NOMO-1 treated with dmso at 0.1 percent for 144 hours (cell line): ENCODE measurements around the gene PDIA5.

Experiments used
- DNase-seq: peaks from one replicate; lab custom pipeline; 2025; ENCODE audit not compliant: unreplicated experiment; lab: John Stamatoyannopoulos, UW

The PDIA5 gene

DNA sequence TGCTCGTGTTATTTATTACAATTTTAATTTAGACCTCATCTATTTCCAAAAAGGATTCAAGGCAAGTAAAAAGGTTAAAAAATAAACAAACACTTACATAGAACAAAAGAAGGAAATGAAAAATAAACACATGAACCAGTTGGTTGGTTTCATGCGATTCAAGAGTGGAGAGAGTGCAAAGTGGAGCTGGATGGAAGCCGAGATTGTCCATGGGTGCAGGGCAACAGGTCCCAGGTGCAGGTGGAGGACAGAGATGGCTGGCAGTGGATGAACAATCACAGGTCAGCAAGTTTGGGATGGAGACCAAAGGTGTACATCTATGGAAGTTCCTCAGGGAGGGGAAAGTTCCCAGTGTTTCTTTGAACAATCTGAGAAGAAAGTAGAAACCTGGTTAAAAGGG, 27.6 kb upstream of the PDIA5 start:
- no peak for DNase-seq

DNA sequence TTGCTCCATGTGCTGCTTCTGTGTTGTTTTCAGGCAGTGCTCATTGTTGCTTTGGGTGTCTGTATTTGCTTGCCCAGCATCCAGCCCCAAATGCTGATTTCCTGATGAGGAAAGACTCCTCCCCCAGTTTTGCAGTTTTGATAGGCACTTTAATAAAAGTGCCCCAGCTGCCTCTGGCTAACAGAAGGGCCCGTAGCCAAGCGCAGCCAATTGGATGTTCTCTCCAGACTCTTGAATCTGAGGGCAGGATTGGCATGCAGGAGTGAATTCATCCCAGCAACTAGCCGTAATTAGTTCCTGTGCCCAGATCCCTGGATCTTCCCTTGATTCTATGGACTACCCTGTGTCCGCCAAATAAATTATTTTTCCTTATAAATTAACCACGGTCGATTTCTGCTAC, 24.4 kb upstream of the PDIA5 start:
- DNase-seq, result no peak

DNA sequence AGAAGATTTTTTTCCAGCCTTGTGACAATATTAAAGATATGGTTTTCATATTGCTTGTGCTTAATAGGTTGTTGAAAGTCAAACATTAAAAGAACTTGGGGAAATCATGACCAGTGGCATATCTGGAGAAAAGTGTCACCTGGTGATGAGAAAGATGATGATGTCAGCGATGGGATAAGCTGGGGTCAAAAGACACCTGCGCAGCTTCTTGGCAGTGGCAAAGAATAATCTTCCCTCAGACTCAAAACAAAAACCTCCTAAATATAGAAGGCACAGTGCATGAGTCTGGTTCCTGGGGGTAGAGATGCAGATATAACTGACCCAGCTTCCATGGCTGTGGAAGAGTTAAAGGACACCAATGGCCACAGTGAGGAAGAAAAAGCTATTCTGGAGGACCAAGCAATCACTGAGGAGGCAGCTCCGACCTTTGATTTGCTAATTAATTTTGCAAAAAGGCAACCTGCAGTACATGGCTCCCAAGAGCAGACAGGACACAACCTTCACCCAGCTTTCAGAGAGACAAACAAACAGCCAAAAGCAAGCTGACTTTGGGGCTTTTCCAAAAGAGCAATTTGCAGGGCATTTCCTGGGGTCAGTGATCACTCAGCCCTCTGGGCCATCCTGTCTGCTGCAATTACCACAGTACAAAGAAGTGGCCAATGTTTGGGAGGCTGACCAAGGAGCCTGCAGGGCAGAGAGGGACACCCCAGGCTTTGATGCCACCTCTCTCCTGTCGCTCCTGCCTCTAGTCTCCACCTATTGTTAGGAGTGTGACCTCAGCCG, 21.7 kb upstream of the PDIA5 start:
- DNase-seq, result no peak

DNA sequence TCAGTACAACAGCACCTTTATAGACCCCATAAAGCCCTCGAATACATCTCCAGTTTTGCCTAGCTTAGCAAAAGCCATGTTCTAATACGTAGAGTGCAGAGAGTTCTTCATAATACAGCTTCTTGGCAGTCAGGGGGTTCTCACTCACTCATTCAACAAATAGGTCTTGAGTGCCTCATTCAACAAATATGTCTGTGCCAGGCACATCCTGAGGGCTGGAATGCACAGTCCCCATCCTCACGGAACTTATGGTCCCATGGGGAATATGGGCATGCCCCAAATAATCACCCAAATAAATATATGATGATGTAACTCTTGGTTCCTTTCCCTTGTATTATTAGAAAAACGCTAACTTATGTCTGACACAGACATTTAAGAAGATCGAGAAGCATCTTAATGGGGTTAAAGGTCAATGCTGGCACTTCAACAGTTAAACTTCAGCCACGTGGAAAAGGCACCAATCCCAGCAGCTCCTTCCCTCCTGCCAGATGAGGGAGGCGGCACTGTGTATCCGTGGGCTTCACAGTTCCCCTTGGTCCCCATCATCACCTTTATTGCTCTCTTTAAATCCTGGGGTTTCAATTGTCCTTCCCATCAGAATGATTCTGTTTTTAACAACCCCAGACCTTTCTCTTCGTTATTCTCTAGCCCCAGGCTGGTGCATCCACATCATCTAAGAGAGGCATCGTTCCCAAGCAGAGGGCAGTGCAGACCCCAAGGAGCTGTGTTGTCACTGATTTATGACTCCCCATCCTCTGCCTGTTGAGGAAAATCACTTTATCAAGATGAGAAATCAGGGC, 20.4 kb upstream of the PDIA5 start:
- DNase-seq, result no peak

DNA sequence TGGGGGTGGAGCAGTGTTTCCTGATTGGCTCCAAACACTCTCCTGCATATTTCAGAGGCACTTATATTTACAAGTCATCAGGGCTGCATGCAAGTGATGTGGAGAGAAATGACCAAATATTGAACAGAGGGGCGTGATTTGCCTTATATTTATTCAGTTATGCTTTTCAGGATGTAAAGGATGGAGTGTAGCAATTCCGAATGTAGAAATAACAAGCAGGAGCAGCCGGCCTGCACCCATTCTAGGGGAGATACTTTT, 19.8 kb upstream of the PDIA5 start:
- DNase-seq, result no peak

DNA sequence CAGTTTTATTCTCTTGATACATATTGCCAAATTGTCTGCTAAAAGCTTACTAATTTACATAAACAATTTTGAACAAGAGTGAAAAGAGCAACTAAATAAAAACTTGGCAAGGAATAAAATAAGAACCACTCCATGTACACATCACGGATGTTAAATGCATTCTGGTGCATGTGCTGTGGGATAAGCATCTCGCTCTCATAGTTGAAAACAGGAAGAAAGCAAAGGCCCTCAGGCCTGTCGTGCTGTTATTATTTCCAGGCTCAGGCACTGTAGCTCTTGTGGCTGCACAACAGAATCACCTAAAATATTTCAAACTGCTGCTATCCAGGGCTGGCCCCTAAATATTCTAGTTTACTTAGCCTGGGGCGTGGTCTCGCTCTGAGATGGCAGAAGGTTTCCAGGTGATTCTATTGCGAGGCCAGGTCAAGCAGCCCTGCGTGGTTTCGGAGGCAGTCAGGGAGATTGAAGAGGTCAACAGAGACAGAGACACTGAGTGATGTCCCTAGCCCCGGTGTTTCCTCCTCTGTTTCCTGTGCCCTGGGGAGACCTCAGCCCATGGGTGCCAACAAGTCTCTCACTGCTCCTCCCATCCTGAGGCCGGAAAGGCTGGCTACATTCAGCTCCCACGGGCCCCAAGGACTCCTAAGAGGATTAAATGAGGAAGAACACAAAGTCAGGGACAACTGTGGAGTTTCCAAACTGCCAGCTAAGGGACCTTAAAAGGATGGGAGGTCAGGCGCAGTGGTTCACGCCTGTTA, 18.2 kb upstream of the PDIA5 start:
- no peak for DNase-seq

DNA sequence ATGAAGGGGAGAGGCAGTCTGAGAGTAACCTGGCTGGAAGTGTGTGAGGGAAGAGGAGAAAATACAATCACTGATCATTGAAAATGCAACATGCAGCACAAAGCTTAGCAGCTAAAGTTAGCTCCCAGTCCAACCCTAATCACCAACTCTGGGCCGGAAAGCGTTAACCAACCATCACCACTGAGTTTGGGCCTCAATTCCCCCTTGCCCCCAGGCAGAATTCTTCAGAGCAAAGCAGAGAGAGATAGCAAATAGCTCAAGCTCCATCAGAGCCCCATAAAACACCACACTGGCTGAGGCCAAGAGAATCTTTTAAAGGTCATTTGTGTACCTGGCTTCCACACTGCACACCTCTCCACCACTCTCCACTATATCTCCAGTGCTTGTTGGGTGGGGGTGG, 16.2 kb upstream of the PDIA5 start:
- DNase-seq, result no peak

DNA sequence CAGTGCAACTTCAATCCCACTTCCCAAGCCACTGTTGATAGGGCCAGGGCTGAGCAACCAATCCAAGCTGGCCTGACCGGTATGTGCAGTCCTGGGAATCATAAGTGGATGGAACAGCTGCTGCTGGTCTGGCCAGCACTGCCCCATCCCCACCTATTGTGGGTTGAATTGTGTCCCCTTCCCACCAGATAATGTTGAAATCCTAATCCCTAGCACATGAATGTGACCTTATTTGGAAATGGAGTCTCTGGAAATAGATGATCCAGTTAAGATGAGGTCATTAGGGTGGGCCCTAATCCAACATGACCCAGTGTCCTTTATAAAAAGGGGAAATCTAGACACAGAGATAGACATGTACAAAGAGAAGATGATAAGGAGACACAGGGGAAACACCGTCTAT, 13.7 kb upstream of the PDIA5 start:
- DNase-seq, result no peak

DNA sequence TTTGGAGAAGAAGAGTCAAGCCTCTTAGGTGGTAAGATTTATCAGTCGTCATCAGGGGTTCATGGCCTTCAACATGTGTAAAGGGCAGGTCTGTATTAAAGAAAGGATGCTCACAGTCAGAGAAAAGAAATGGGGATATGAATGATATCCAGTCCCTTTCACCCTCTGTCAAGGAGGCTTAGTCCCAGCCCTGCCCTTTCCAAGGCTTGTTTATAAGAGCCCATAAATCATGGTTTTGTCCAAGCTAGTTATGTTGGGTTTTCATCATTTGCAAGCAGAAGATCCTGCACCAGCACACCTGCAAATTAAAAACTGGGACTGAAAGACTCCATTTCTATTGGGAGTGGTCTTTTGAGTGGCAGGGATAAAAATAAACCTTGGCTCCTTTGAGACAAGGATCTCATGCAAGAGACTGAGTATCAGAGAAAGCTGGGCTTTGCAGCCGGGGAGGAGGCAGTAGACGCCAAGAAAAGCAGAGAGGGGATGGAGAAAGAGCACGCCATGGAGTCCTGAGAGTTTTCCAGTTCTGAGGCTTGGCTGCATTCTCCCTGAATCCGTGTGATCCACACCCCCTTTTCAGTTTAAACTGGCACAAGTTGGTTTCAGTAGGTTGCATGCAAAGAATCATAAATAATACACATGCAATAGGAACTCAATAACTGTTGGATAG, 12.6 kb upstream of the PDIA5 start:
- no peak for DNase-seq

DNA sequence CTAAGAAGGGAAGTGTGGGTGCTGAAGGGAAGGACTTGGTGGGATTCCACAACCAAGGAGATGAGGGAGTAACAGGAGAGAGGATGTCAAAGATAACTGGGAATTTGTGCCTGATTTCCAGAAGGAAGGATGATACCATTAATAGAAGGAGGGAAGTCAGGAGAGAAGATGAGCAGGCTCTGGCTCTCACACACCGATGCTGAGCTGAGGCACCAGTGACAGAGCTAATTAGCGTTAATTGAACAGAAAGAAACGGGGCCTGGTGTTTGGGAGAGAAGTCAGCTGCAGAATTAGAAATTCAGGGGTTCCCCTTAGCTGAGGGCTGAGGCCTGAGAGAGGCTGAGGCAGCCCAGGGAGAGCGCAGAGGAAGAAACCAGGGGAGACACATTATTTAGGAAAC, 11.9 kb upstream of the PDIA5 start:
- DNase-seq, result no peak

DNA sequence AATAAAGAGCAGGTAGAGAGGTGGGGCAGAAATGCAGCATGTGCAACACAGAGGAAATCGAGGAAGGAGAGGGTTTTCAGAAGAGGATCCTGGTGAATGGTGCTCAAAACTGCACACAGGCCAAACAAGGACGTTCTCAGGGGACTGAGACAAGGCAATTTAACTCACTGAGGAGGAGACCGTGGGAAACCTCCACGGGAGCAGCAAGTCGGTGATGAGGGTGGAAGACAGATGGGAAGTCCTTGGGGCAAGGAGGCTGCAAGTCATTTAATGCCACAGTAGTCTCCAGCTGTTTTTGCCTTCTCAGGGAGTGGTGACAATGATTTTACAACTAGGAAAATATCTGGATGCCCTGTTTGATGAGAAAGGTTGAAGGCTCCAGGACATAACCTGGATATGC, 11.5 kb upstream of the PDIA5 start:
- no peak for DNase-seq

DNA sequence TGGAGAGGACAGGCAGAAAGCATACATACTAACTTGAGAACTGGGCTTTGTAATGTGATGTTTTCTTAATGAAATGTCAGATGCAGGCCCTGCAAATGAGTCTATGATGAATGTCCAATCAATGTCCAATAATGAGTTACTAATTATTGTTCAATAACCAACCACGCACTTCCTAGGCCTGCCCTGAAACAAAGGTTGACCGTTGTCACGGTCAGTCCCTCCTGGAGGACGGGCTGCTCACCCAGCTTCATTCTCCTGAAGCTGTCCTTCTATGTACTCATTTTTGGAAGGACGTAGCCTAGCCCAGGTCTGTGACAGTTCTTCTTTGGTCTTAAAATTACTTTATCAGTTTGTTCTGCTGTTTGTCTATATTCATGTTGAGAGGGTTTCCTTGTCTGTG, 8.3 kb upstream of the PDIA5 start:
- DNase-seq, result no peak

DNA sequence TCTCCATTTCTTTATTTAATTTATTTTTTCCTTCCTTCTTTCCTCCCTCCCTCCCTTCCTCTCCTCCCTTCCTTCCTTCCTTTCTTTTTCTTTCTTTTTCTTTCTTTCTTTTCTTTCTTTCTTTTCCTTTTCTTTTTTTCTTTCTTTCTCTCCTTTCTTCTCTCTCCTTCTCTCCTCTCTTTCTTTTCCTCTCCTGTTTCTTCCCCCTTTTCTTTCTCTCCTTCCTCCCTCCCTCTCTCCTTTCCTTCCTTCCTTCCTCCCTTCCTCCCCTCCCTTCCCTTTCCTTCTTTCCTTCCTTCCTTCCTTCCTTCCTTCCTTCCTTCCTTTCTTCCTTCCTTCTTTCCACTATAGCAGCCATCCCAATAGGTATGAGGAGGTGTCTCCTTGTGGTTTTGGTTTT, 6.8 kb upstream of the PDIA5 start:
- DNase-seq, result no peak

DNA sequence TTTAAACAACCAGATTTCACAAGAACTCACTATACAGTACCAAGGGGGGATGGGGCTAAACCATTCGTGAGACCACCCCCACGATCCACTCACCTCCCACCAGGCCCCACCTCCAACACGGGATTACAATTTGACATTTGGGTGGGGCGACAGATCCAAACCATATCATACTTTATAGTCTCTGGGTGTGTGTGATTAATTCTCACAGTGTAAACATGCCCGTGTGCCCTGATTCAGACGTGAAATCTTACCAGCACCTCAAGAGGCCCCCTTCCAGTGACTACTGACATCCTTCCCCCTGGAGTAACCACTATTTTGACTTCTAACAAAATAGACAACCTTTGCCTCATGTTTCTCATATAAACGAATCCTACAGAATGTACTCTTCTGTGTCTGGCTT, 5.0 kb upstream of the PDIA5 start:
- DNase-seq, result no peak

DNA sequence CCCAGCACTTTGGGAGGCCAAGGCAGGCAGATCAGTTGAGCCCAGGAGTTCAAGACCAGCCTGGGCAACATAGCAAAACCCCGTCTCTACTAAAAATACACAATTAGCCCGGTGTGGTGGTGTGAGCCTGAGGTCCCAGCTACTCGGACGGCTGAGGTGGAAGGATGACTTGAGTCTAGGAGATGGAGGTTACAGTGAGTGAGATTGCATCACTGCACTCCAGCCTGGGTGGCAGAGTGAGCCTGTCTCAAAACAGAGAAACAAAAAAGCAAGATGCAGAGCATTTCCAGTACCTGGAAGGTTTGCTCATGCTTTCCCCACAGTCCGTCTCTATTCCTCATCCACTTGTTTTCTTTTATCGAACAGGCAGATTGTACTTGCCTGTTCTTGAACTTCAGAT, 3.8 kb upstream of the PDIA5 start:
- no peak for DNase-seq

DNA sequence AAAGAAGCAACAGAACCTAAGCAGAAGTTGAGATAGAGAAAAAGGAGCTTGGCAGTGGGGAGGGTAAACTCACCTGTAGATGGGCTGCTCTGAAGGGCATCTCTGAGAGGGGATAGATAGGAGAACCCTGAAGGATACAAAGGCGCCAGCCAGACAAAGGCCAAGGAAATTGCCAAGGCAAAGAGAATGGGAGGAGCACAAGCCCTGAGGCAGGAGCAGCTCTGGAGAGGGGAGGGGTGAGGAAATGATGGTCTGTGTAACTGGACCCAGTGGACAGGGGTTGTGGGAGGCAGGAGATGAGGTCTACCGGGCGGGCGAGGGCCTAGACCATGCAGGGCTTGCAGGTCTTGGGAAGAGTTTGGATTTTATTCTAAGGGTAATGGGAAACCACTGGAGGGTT, 2.3 kb upstream of the PDIA5 start:
- DNase-seq, result no peak

DNA sequence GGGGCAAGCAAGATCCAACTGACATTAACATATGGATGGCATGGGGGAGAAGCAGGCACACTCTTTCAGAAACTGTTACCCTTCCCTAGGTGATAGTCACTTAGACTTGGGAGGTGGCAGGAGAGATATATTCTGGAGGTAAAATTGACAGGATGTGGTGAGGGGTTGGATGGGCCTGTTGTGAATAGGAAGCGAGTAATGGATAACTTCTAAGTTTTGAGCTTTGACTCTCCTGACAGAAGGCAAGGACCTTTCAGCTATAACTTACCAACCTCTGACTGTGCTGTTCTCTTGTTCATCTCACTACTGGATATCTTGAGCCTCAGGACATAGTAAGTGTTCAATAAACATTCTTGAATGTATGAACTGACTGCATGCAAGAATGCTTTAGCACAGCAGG, 1.9 kb upstream of the PDIA5 start:
- no peak for DNase-seq

DNA sequence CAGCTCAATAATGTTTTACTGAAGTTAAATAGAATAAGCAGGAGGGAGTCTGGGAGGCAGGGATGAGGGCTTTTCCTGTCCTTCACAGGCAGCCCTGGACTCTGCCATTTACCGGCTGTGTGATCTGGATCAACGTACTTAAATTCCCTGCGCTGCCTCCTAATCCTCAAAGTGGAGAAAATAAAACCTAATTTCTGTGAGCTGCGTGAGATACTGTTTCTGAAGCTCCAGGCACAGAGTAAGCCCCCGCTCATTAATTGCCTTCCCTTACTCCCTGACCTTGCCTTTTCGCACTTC, 278 bp upstream of the PDIA5 start:
- DNase-seq, result no peak

DNA sequence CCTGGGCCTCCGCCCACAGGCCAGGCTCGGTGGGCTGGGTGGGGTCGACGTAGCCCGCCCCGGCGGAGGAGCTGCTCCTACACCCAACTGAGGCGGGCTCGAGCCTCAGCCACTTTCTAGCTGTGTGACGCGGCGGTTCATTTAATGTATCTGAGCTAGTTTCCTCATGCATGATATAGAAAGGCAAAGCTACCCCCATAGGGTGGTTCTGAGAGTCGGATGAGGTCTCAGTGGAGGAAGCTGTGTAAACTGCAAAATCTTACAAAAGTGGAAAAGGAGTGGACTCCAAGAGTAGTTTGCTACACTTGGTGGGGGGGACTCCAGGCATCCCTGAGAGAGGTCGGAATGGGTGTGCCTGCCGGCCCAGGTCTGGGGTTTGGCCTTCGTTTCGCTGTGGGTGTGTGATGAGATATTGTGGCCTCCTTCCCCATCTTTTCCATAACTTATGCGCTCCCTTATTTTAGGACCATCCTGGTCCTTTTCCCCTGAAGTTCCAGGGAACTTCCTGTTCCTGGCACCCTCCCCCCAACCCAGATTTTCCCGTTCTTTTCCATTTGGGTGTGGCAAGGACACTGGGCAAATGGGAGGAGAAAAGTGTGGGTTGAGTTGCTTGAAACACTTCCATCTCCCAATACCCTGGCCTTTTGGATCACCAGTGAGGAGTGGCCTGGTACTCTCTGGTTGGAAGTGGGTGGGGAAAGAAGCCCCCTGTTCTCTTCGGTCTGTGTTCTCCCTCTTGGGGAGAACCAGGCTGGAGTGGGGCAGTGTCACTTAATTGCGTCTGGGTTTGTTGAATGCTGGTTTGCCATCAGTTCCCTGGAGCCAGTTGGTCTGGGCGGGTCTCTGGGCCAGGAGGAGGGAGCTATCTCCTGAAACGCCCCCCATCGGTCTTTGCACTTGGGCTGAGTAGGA, 1.1 kb downstream of the PDIA5 start:
- no peak for DNase-seq

DNA sequence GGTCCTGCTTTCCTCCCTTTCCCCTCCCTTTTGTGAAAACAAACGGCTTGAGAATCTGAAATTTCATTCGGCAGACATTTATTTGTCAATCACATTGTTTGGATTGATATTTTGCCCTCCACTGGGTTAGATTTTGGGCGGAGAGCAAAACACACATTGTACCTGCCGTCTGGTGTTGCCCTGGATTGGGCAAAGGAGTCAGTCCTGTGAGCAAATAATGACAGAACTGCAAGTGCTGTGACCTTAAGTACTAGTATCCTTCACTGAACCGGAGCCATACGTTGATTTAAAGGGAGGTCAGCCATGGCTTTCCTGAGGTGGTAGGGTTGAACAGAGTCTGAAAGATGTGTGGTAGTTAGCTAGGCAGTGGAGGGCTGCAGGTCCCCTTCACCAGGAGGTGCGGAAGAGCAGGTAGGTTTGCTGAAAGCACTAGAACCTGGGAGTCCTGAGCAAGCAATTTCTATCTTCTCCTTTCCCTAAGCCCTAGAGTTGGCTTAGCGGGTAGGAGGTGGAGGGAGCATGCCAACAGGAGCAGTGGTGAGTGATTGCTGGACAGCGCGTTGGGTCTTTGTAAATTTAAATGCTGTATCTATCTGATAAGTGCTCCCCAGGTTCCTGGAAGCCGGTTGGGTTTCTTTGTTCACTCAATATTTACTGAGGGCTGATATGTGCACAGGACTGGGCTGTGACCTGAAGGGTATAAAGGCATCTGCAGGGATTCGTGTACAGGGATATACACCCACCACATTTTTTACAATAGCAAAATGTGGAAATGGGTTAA, 2.0 kb downstream of the PDIA5 start:
- DNase-seq, result no peak
